Colonic mucosa (tissue), 4 donors: ENCODE results near the gene KAT8. TPM values are rescaled to one million over a fixed set of nuclear protein-coding genes. Genes with fewer than 3 reads are reported as not detected.

ENCODE experiments used
- DNase-seq: peaks from one replicate; pipeline ENCODE4 v3.0.0-alpha.2; 2020
- H3K27ac ChIP-seq: fragments of 200-600 bp; one replicate; pipeline ENCODE4 v1.8.0; 2021
- H3K27me3 ChIP-seq: fragments of 200-600 bp; one replicate; pipeline ENCODE4 v1.8.0; 2021
- H3K36me3 ChIP-seq: fragments of 200-600 bp; one replicate; pipeline ENCODE4 v1.8.0; 2021
- H3K4me1 ChIP-seq: fragments of 200-600 bp; one replicate; pipeline ENCODE4 v1.8.0; 2021; ENCODE audit warnings: mild to moderate bottlenecking
- H3K4me3 ChIP-seq: fragments of 200-600 bp; one replicate; pipeline ENCODE4 v1.8.0; 2021
- H3K9ac ChIP-seq, 2 donors: one replicate each; pipeline ENCODE4 v1.7.0; 2013; ENCODE audit warnings: control low read depth in 2 of 2, low read depth in 2 of 2, low read length in 2 of 2
- H3K9me3 ChIP-seq: fragments of 200-600 bp; one replicate; pipeline ENCODE4 v1.8.0; 2021
- intact Hi-C: fragments of 100-400 bp; cut with DNase I; formaldehyde crosslinking; loops from one replicate; pipeline ENCODE4 v1.14.1; 2022
- total RNA-seq, 2 donors: library from RNA; stranded (reverse); fragmentation: NEBNext Ultra II Directional in 1 of 2; extraction: Animal tissue kit (Norgen Biotek cat#: 25700) in 1 of 2; gene quantifications; one replicate each; pipeline ENCODE4 v1.2.1, GENCODE V29; 2021
- TF ChIP-seq, protein P1 (sequence below): fragments of 200-600 bp; IDR thresholded peaks from one replicate; pipeline ENCODE4 v1.8.0; 2022; ENCODE audit warnings: antibody characterized with exemption, mild to moderate bottlenecking
- donor health status: healthy.
- donor health status: DM: no; HTN: no; CAD: no.
- donor health status: DM: no; HTN: no; CAD: no.

Gene KAT8
- total RNA-seq, 2 donors from 2014 or later = 42.2 to 69.5 TPM

GRCh38 chr16:31128711-31129567, 11.5 kb downstream of the KAT8 start:
- Histone ChIP-seq H3K27me3 (no peaks in the 10 kb centered on the region), H3K9me3 (no peaks in the 10 kb centered on the region), H3K27ac (peak overlapping the region; percentile 98), H3K36me3 (no peaks in the 10 kb centered on the region), H3K9ac (peak overlapping the region; percentile 54 to 100), H3K4me3 (no peak overlapping the region), H3K4me1 (peaks cover 35% of the 10 kb centered on the region)
- DNase-seq = peak; percentile 82
- intact Hi-C loops = no loop called here
- TF ChIP-seq, protein P1, sequence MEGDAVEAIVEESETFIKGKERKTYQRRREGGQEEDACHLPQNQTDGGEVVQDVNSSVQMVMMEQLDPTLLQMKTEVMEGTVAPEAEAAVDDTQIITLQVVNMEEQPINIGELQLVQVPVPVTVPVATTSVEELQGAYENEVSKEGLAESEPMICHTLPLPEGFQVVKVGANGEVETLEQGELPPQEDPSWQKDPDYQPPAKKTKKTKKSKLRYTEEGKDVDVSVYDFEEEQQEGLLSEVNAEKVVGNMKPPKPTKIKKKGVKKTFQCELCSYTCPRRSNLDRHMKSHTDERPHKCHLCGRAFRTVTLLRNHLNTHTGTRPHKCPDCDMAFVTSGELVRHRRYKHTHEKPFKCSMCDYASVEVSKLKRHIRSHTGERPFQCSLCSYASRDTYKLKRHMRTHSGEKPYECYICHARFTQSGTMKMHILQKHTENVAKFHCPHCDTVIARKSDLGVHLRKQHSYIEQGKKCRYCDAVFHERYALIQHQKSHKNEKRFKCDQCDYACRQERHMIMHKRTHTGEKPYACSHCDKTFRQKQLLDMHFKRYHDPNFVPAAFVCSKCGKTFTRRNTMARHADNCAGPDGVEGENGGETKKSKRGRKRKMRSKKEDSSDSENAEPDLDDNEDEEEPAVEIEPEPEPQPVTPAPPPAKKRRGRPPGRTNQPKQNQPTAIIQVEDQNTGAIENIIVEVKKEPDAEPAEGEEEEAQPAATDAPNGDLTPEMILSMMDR = no peak

- intact Hi-C loops = no loop called here
- Histone ChIP-seq H3K27me3 (no peaks in the 10 kb centered on the region), H3K27ac (peak overlapping the region; percentile 98), H3K4me3 (no peak overlapping the region), H3K9ac (peak overlapping the region; percentile 54 to 100), H3K36me3 (no peaks in the 10 kb centered on the region), H3K4me1 (peaks cover 35% of the 10 kb centered on the region), H3K9me3 (no peaks in the 10 kb centered on the region)
- TF ChIP-seq, protein P1 = no peak
- no peak for DNase-seq
Observed at GRCh38 chr16:31129568-31130335, 12.3 kb downstream of the KAT8 start.

GRCh38 chr16:31130336-31130891, 12.9 kb downstream of the KAT8 start:
- no peaks in the 10 kb centered on the region for H3K27me3 ChIP-seq
- DNase-seq = no peak
- peak overlapping the region; percentile 98 for H3K27ac ChIP-seq
- no peaks in the 10 kb centered on the region for H3K9me3 ChIP-seq
- intact Hi-C loops = no loop called here
- H3K4me1 ChIP-seq = peaks cover 35% of the 10 kb centered on the region
- peak overlapping the region; percentile 38 to 100 for H3K9ac ChIP-seq
- TF ChIP-seq, protein P1 = no peak
- no peaks in the 10 kb centered on the region for H3K36me3 ChIP-seq
- no peak overlapping the region for H3K4me3 ChIP-seq

DNA sequence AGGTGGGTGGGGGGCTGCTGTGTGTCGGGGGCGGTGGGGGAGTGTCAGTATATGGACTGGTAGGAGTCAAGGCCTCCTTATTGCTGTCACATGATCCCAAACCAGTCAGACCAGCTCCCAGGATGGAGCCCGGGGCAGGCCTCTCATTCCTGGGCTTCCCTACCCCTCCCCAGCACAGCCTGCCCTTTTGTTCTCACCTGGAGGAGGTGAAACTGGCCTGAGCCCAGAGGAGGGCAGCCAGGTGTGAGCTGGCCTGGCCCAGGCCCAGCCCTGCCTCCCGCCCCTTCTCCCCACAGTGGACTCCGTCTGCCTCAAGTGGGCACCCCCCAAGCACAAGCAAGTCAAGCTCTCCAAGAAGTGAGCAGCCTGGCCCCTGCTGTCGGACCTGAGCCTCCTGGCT, 13.4 kb downstream of the KAT8 start:
- Histone ChIP-seq H3K27me3 (no peaks in the 10 kb centered on the region), H3K9ac (peak overlapping the region in 1 of 2 donors; percentile 100), H3K27ac (peak overlapping the region; percentile 98), H3K36me3 (no peaks in the 10 kb centered on the region), H3K4me3 (no peak overlapping the region), H3K9me3 (no peaks in the 10 kb centered on the region), H3K4me1 (peaks cover 35% of the 10 kb centered on the region)
- TF ChIP-seq, protein P1 = no peak
- intact Hi-C loops = no loop called here
- peak; percentile 96 for DNase-seq

- no peak overlapping the region for H3K4me3 ChIP-seq
Observed at GRCh38 chr16:31131416-31131815, 14.0 kb downstream of the KAT8 start.

More at GRCh38 chr16:31131416-31131815, 14.0 kb downstream of the KAT8 start:
- intact Hi-C loops = no loop called here
- Histone ChIP-seq H3K27ac (peak overlapping the region; percentile 98), H3K36me3 (no peaks in the 10 kb centered on the region), H3K9me3 (no peaks in the 10 kb centered on the region), H3K27me3 (no peaks in the 10 kb centered on the region), H3K9ac (peak overlapping the region in 1 of 2 donors; percentile 100), H3K4me1 (peaks cover 35% of the 10 kb centered on the region)
- DNase-seq = no peak
- TF ChIP-seq, protein P1 = no peak
